Neural progenitor cell (in vitro differentiated cells): Measurements from ENCODE around the gene EPHX1. TPM values are rescaled to one million over a fixed set of nuclear protein-coding genes. Genes with fewer than 3 reads are reported as not detected.

ENCODE experiments used
- DNase-seq: peaks from one replicate; pipeline ENCODE4 v3.0.0-alpha.2; 2016; ENCODE audit warnings: low spot score
- H2AFZ ChIP-seq: fragments of 200-600 bp; sonication (generic); replicated peaks from 2 replicates; pipeline ENCODE4 v1.6.1; 2016; ENCODE audit warnings: antibody characterized with exemption
- H3F3A ChIP-seq: fragments of 200-600 bp; sonication (generic); 2 replicates; pipeline ENCODE4 v1.6.1; 2016; ENCODE audit warnings: antibody characterized with exemption, low read depth
- H3K27ac ChIP-seq: fragments of 200-600 bp; sonication (generic); 2 replicates; pipeline ENCODE4 v1.5.1; 2016; ENCODE audit warnings: mild to moderate bottlenecking
- H3K27me3 ChIP-seq: fragments of 200-600 bp; sonication (generic); 2 replicates; pipeline ENCODE4 v1.6.1; 2016; ENCODE audit warnings: mild to moderate bottlenecking, moderate library complexity
- H3K36me3 ChIP-seq: fragments of 200-600 bp; sonication (generic); 2 replicates; pipeline ENCODE4 v1.5.1; 2016
- H3K4me1 ChIP-seq: fragments of 200-600 bp; sonication (generic); 2 replicates; pipeline ENCODE4 v1.6.1; 2016; ENCODE audit warnings: mixed run types
- H3K4me2 ChIP-seq: fragments of 200-600 bp; sonication (generic); 2 replicates; pipeline ENCODE4 v1.6.1; 2016
- H3K4me3 ChIP-seq: fragments of 200-600 bp; sonication (generic); 2 replicates; pipeline ENCODE4 v1.5.1; 2016
- H3K79me2 ChIP-seq: fragments of 200-600 bp; sonication (generic); 2 replicates; pipeline ENCODE4 v1.6.1; 2016; ENCODE audit warnings: low read depth
- H3K9ac ChIP-seq: fragments of 200-600 bp; sonication (generic); 2 replicates; pipeline ENCODE4 v1.6.1; 2016
- H3K9me3 ChIP-seq: fragments of 200-600 bp; sonication (generic); 2 replicates; pipeline ENCODE4 v1.5.1; 2016; ENCODE audit warnings: low read depth
- H4K20me1 ChIP-seq: fragments of 200-600 bp; sonication (generic); 2 replicates; pipeline ENCODE4 v1.6.1; 2016; ENCODE audit warnings: low read depth
- H3K27ac Mint-ChIP-seq: 3 replicates; pipeline ENCODE4 v1.8.0; 2021; ENCODE audit warnings: mixed read lengths
- H3K27me3 Mint-ChIP-seq: 2 replicates; pipeline ENCODE4 v1.8.0; 2022; ENCODE audit warnings: low read depth, mild to moderate bottlenecking, inconsistent platforms, moderate library complexity, mixed read lengths; ENCODE audit not compliant: insufficient read depth
- H3K36me3 Mint-ChIP-seq: 3 replicates; pipeline ENCODE4 v1.8.0; 2021; ENCODE audit warnings: mixed read lengths
- H3K4me1 Mint-ChIP-seq: 3 replicates; pipeline ENCODE4 v1.8.0; 2021; ENCODE audit warnings: mixed read lengths
- H3K4me3 Mint-ChIP-seq: 3 replicates; pipeline ENCODE4 v1.8.0; 2021; ENCODE audit warnings: mild to moderate bottlenecking, moderate library complexity, mixed read lengths
- H3K9me3 Mint-ChIP-seq: 3 replicates; pipeline ENCODE4 v1.8.0; 2020; ENCODE audit warnings: mixed read lengths
- CTCF ChIP-seq: fragments of 200-600 bp; sonication (generic); IDR thresholded peaks from 2 replicates; pipeline ENCODE4 v1.5.1; 2017; ENCODE audit warnings: antibody characterized with exemption, mild to moderate bottlenecking
- EZH2 ChIP-seq: fragments of 200-600 bp; sonication (generic); IDR thresholded peaks from 2 replicates; pipeline ENCODE4 v1.6.1; 2017; ENCODE audit warnings: antibody characterized with exemption, mild to moderate bottlenecking, moderate library complexity
- EZH2phosphoT487 ChIP-seq: fragments of 200-600 bp; sonication (generic); IDR thresholded peaks from 2 replicates; pipeline ENCODE4 v1.6.1; 2017; ENCODE audit warnings: antibody characterized with exemption
- total RNA-seq: library from RNA; depleted of rRNA; stranded (reverse); fragments of >200 nt; gene quantifications from 2 replicates; pipeline ENCODE4 v1.2.3, GENCODE V29; 2015; ENCODE audit warnings: low replicate concordance

Gene EPHX1
- total RNA-seq, 1 donor from 2014 or later, result 4.3 TPM

- H3K27me3 Mint-ChIP-seq, result no peaks in the 10 kb centered on the region
These were observed 10.7 kb downstream of the EPHX1 start for GRCh38 chr1:225820522-225821120.

GRCh38 chr1:225822655-225823403, 12.9 kb downstream of the EPHX1 start:
- H3K4me1 Mint-ChIP-seq, result peaks cover 45% of the 10 kb centered on the region

More at GRCh38 chr1:225820522-225821120, 10.7 kb downstream of the EPHX1 start:
- no peaks in the 10 kb centered on the region for H3K9me3 Mint-ChIP-seq
- no peaks in the 10 kb centered on the region for H3K27me3 ChIP-seq
- H3K27ac ChIP-seq, result no peak overlapping the region
- DNase-seq, result no peak
- no peak overlapping the region for H3K4me3 ChIP-seq
- H3K9me3 ChIP-seq, result no peaks in the 10 kb centered on the region
- H3K4me1 Mint-ChIP-seq, result peaks cover 41% of the 10 kb centered on the region
- H3K27ac Mint-ChIP-seq, result no peak overlapping the region
- peaks cover 7% of the 10 kb centered on the region for H3F3A ChIP-seq
- TF ChIP-seq CTCF (no peak), EZH2phosphoT487 (no peak), EZH2 (no peak)
- no peaks in the 10 kb centered on the region for H3K36me3 Mint-ChIP-seq
- no peaks in the 10 kb centered on the region for H3K79me2 ChIP-seq
- H3K4me2 ChIP-seq, result no peak overlapping the region
- no peaks in the 10 kb centered on the region for H3K36me3 ChIP-seq
- H2AFZ ChIP-seq, result no peak overlapping the region
- H3K4me1 ChIP-seq, result peaks cover 43% of the 10 kb centered on the region
- no peak overlapping the region for H3K9ac ChIP-seq
- no peak overlapping the region for H3K4me3 Mint-ChIP-seq
- peaks cover 19% of the 10 kb centered on the region for H4K20me1 ChIP-seq

GRCh38 chr1:225823811-225824261, 13.9 kb downstream of the EPHX1 start:
- Mint-ChIP-seq H3K36me3 (no peaks in the 10 kb centered on the region), H3K4me3 (no peak overlapping the region), H3K27ac (peak overlapping the region; percentile 76), H3K4me1 (peaks cover 40% of the 10 kb centered on the region), H3K9me3 (no peaks in the 10 kb centered on the region), H3K27me3 (peaks cover 2% of the 10 kb centered on the region)
- Histone ChIP-seq H3K27me3 (no peaks in the 10 kb centered on the region), H3K27ac (no peak overlapping the region), H4K20me1 (peaks cover 23% of the 10 kb centered on the region), H2AFZ (no peak overlapping the region), H3K4me2 (peak overlapping the region; percentile 58), H3K9ac (no peak overlapping the region), H3K79me2 (no peaks in the 10 kb centered on the region), H3F3A (peaks cover 10% of the 10 kb centered on the region), H3K9me3 (no peaks in the 10 kb centered on the region), H3K4me3 (no peak overlapping the region), H3K36me3 (no peaks in the 10 kb centered on the region), H3K4me1 (peaks cover 22% of the 10 kb centered on the region)
- DNase-seq, result no peak
- TF ChIP-seq CTCF, result no peak
- no peak for TF ChIP-seq EZH2
- TF ChIP-seq EZH2phosphoT487, result no peak

More at GRCh38 chr1:225822655-225823403, 12.9 kb downstream of the EPHX1 start:
- Histone ChIP-seq H2AFZ (no peak overlapping the region), H3K9me3 (no peaks in the 10 kb centered on the region), H3K9ac (no peak overlapping the region), H3K4me3 (no peak overlapping the region), H3K79me2 (no peaks in the 10 kb centered on the region), H3K4me1 (peaks cover 27% of the 10 kb centered on the region), H4K20me1 (peaks cover 23% of the 10 kb centered on the region), H3K36me3 (no peaks in the 10 kb centered on the region), H3K27me3 (no peaks in the 10 kb centered on the region), H3F3A (peaks cover 10% of the 10 kb centered on the region), H3K27ac (no peak overlapping the region), H3K4me2 (no peak overlapping the region)
- DNase-seq, result no peak
- H3K27ac Mint-ChIP-seq, result no peak overlapping the region
- TF ChIP-seq EZH2, result no peak
- no peak for TF ChIP-seq CTCF
- TF ChIP-seq EZH2phosphoT487, result no peak
- peaks cover 2% of the 10 kb centered on the region for H3K27me3 Mint-ChIP-seq
- H3K36me3 Mint-ChIP-seq, result no peaks in the 10 kb centered on the region
- no peaks in the 10 kb centered on the region for H3K9me3 Mint-ChIP-seq
- H3K4me3 Mint-ChIP-seq, result no peak overlapping the region
